Measurements from ENCODE around the gene PYGB. TPM values are rescaled to one million over a fixed set of nuclear protein-coding genes. Genes with fewer than 3 reads are reported as not detected.

The PYGB gene
- polyA plus RNA-seq, 3 donors = 41.7 to 43.9 (median 43.5) TPM

DNA sequence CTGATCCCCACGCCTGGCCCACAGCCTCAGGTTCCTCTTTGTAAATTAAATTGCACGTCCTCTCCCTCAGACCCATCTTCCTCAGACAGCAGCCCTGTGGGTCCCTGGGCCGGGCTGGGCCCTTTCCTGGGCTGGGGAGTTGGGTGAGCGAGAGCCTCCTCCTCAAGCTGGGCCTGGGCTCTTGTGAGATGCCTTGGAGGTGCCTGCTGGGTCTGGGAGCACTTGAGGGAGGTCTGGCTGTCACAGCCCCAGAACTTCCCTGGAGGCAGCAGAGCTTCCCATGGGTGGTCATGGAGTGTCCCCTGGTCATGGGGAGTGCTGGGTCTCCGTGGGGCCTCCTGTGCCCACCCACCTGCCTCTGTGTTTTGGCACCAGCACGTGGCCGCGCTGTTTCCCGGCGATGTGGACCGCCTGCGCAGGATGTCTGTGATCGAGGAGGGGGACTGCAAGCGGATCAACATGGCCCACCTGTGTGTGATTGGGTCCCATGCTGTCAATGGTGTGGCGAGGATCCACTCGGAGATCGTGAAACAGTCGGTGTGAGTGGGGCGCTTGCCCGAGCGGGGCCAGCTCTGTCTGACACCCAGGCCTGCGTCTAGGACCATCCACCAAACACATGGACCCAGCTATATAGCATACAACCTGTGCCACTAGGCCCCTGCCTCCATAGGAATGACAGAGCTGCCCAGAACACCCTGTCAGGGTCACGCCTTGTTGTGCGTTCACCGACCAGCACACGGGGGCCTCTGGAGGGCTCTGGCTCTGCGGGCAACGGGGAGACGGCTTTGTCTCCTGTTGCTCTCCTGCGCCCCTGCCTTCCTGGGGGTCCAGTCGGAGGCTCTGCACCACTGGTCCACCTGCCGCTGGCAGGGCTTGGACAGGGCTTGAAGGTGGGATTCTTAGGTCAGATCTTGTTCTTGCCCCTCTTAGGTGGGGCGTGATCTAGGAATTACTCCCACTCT, 33.0 kb downstream of the PYGB start:
- DNase-seq (ENCODE audit: low read depth in 3 of 3, low spot score in 2 of 3) = no peak

DNA sequence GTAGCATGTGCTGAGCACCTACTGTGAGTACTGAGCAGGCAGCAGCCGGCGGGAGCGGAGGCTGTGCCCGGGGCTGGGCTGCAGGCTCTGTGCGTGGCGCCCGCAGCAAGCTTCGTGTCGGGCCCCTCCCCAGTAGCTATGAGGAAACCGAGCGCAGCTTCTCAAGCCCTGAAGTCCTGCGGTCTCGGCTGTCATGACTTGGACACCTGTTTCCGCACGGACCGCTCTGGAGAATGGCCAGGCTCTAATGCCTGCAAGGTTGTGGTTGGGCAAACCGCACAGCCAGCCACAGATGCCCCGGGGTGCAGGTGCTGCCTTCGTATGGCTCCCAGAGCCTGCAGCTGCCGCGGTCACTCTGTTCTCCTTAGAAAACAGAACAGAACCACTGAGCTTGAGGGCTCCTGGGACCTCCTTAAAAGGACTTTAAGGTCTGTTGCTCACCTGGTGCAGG, 33.7 kb downstream of the PYGB start:
- no peak for DNase-seq (ENCODE audit: low read depth in 3 of 3, low spot score in 2 of 3)

DNA sequence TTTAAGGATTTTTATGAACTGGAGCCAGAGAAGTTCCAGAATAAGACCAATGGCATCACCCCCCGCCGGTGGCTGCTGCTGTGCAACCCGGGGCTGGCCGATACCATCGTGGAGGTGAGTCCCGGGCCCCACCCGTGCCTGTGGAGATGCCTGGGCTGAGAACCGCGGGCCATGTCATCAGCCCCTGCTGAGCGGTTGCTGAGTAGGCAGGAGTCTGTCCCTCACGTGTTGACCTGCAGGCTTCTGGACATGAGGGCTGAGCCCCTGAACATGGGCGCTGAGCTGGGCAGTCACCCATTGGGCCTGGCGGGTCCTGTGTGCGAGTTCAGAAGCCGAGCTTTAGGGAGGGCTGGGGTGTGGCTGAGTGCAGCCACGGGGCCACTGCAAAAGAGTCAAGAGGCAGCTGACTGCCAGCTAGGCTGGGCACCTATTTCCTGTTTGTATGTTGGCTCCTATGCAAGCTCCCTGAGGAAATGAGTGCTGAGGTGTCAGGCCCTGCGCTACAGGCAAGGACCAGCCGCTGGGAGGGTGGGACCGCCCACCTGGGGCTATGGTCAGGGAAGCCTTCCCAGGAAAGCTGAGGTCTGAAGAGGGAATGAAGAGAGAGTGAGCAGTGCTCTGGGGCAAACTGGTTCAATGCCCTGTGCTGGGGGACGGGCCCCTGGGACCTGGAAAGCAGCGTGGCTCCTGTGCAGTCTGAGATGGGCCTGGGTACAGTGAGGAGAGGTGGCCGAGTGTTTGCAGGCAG, 34.3 kb downstream of the PYGB start:
- DNase-seq (ENCODE audit: low read depth in 3 of 3, low spot score in 2 of 3) = no peak

- DNase-seq (ENCODE audit: low read depth in 3 of 3, low spot score in 2 of 3) = no peak
Observed at GRCh38 chr20:25282796-25283195, 34.9 kb downstream of the PYGB start.

DNA sequence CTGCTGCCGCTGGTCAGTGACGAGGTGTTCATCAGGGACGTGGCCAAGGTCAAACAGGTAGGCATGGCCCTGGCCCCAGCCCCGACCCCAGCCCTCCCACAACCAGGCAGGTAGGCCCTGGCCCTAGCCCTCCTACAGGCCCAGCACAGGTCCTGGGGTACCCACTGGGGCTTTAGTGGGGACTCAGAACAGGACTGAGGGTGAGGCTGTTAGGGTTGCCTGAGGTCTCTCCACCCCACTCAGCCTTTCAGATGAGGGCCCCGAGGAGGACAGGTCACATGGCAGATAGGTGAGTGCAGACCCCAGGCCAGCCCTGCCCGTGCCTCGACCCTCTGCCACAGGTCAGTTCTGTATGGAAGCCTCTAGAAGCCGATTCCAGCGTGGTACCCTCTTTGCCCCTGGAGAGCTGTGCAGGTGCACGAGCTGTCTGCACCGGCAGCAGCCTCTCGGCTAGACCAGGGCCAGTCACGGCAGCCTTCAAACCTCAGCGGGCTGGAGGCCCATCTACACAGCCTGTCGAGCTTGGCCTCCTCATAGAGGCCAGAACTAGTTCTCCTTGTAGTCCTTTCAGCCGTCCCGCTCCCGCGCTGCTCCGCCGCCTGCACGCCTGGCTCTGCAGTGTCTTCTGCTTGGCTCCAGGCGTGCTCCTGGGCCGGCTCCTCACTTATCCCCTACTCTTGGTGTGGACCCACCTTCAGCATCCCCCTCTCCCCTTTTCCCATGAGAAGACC, 35.5 kb downstream of the PYGB start:
- no peak for DNase-seq (ENCODE audit: low read depth in 3 of 3, low spot score in 2 of 3)

- no peak for DNase-seq (ENCODE audit: low read depth in 3 of 3, low spot score in 2 of 3)
Observed at GRCh38 chr20:25284131-25284601, 36.3 kb downstream of the PYGB start.

- DNase-seq (ENCODE audit: low read depth in 3 of 3, low spot score in 2 of 3) = no peak
Observed at GRCh38 chr20:25285091-25285647, 37.3 kb downstream of the PYGB start.

GRCh38 chr20:25285856-25286798, 38.2 kb downstream of the PYGB start:
- no peak for DNase-seq (ENCODE audit: low read depth in 3 of 3, low spot score in 2 of 3)

GRCh38 chr20:25286917-25287316, 39.0 kb downstream of the PYGB start:
- no peak for DNase-seq (ENCODE audit: low read depth in 3 of 3, low spot score in 2 of 3)

- no peak for DNase-seq (ENCODE audit: low read depth in 3 of 3, low spot score in 2 of 3)
Observed at GRCh38 chr20:25287631-25288290, 39.9 kb downstream of the PYGB start.

DNA sequence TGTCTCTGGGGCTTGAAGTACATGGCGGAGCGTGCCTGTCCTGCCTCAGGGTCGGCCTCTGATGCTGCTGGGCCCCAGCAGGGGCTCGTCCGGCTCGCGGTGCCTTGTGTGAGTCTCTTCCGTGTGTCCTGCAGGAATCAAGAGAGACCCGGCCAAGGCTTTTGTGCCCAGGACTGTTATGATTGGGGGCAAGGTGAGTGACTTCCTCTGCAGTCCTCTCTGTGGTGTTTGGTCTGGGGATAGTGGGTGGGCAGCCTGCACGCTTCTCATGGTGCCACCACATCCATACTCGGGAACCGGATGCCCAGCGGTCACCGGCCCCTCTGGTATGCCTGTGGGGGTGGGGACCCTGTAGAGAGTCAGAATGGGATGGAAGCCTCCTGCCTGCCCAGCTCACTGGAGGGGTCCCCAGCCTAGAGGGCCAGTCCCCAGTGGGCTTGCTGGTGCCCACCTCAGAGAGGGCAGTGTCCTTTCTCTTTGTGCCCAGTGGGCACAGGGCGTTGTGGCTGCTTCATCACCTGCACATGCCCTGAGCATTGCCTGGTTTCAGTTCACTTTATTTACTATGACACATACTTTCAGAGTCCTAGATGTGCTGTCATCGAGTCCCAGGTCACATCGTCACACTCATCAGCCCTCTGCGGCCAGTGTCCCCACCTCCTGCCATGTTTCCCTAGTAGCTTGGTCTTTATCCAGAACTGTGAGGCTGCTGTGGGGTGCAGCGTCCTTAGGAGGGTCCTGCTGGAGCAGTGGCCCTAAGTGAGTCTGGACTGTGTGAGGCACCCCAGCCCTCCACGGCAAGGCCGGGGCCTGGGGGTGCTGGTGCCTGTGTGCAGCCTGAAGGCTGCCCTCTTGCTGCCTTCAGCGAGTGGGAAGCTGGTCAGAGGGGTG, 40.7 kb downstream of the PYGB start:
- DNase-seq (ENCODE audit: low read depth in 3 of 3, low spot score in 2 of 3) = no peak

- DNase-seq (ENCODE audit: low read depth in 3 of 3, low spot score in 2 of 3) = no peak
Observed at GRCh38 chr20:25289886-25290597, 42.2 kb downstream of the PYGB start.

DNA sequence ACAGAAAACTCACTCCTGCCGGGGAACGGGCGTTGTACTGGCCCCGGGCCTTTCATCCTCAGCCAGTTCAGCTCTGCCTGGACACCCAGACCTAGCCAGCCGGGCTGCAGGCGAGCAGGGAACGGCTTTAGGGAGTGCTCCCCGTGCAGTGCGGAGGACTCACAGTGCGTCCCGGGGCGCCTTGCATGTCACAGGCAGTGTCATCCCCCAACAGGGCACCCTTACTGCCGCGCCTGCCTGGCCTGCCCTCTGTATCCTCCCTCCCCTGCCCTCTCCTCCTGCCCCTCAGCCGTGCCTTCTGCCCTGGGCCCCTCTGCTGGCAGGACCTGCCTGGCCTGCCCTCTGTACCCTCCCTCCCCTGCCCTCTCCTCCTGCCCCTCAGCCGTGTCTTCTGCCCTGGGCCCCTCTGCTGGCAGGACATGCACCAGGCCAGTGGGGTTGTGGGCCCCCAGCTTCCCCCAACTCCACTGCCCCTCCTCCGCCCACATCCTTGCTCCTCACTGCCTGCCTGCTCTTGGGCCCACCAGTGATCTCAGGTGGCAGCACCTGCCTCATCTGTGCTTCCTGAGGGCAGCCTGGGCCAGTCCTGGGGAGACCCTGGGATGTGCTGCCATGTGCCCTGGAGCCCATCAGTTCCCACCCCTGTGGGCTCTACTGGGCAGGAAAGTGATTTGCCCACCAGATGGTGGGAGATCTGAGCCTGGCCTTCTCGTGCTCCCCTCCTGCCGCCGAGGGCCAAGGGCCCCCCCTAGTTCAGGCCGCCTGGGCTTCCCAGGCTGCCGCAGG, 43.0 kb downstream of the PYGB start:
- no peak for DNase-seq (ENCODE audit: low read depth in 3 of 3, low spot score in 2 of 3)

GRCh38 chr20:25291432-25292133, 43.7 kb downstream of the PYGB start:
- DNase-seq (ENCODE audit: low read depth in 3 of 3, low spot score in 2 of 3) = no peak

GRCh38 chr20:25292176-25292891, 44.4 kb downstream of the PYGB start:
- no peak for DNase-seq (ENCODE audit: low read depth in 3 of 3, low spot score in 2 of 3)

Data from right renal cortex interstitium (tissue), 3 donors.